Skeletal muscle cell (primary cell): ENCODE results near the gene NPEPL1.
A peak's percentile ranks its signal among the peaks of the same experiment; 100 is the strongest.
"Not testable (repeated sequence)": the region's sequence is repeated elsewhere in the genome, so short reads cannot be mapped to it uniquely, and the experiment has no call there.

ENCODE experiments used
- DNase-seq: peaks from one replicate; pipeline ENCODE4 v3.0.0-alpha.2; 2010; ENCODE audit warnings: low read depth
- H3K4me3 ChIP-seq: 2 replicates; pipeline ENCODE4 v1.5.1; 2011; ENCODE audit warnings: low read depth, mild to moderate bottlenecking, control low read depth, low read length, moderate library complexity

Gene NPEPL1

GRCh38 chr20:58692579-58693225 lies at the start of gene NPEPL1:
Gene NPEPL1, plus strand, starts transcription at chr20:58692800. Its CDS starts 101 bp downstream, at chr20:58692901.
- peak; percentile 27 for DNase-seq
- H3K4me3 ChIP-seq, result peak within 1 kb of the TSS; percentile 37

DNA sequence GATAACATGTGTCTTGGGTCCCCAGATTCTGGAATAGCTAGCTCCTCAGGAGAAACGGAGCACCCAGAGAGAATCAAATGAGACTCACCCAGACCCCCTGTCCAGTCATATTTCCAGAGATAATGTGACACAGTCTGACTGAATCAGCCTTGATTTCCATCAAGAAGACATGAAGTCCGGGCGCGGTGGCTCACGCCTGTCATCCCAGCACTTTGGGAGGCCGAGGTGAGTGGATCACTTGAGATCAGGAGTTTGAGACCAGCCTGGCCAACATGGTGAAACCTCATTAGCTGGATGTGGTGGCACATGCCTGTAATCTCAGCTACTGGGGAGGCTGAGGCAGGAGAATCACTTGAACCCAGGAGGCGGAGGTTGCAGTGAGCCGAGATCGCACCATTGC lies 49.7 kb upstream of the NPEPL1 start:
- not testable (repeated sequence) for DNase-seq, H3K4me3 ChIP-seq

- peak; percentile 65 for DNase-seq
- H3K4me3 ChIP-seq, result no peak overlapping the region
These were observed 47.1 kb upstream of the NPEPL1 start for GRCh38 chr20:58645412-58645968.

GRCh38 chr20:58646257-58646656 lies 46.3 kb upstream of the NPEPL1 start:
- H3K4me3 ChIP-seq, result no peak overlapping the region
- no peak for DNase-seq

- DNase-seq, result no peak
- H3K4me3 ChIP-seq, result no peak overlapping the region
These were observed 45.9 kb upstream of the NPEPL1 start for GRCh38 chr20:58646703-58647102.

DNA sequence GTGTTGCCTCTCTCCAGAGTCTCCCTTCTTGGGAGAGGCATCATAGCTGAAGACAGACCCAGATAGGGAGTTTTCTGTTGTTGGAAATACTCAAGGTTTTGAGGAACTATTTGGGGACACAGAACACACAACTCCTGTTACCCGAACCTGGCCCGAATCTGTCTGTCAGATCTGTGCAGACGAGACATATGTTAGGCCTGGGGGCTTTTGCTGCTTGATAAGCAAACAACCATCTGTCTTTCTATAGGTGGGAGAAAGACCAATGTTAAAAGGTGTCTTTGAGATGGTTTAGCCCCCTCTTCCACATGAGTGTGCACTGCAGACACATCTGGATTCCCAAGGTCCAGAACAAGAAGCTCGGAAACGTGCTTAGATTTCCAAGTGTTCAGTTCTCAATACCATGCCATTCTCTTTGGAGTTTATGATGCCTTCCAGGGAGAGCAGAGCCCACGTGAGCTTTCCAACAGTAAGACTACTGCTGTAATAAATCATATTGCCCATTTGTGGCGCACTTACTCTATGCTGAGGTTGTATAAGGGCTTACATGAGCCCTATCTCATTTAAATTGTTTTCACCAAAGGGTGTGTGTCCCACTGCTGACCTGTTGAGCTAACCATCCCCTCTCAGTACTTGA lies 45.3 kb upstream of the NPEPL1 start:
- H3K4me3 ChIP-seq, result no peak overlapping the region
- DNase-seq, result no peak

DNA sequence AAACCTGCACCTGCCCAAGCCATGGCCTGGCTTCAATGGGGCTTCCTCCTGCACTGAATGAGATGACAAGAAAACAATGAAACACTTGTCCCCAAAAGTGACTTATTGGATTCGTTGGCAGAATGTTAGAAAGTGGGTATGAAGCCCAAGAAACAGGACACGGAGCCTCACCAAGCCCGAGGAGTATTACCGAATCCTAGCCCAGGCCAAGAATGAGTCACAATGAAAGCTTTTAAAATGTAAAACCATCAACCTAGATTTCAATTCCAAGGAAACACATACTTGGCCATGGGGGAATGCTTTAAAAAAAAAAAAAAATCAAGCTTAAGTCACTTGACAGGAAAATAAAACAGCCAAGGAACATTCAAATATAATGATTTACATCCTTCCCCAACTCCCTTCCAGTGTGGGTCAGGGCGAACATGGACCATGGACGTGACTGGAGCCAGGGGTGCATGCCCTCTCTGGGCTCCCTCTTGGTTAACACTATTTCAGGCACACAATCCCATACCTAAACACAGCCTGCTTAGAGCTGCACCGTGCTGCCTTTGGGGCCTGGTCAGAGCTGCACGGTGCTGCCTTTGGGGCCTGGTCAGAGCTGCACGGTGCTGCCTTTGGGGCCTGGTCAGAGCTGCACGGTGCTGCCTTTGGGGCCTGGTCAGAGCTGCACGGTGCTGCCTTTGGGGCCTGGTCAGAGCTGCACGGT lies 44.7 kb upstream of the NPEPL1 start:
- H3K4me3 ChIP-seq, result no peak overlapping the region
- peak; percentile 41 for DNase-seq

GRCh38 chr20:58648502-58648825 lies 44.1 kb upstream of the NPEPL1 start:
- not testable (repeated sequence) for DNase-seq, H3K4me3 ChIP-seq

- no peak overlapping the region for H3K4me3 ChIP-seq
- DNase-seq, result no peak
These were observed 43.1 kb upstream of the NPEPL1 start for GRCh38 chr20:58649288-58650180.

- no peak for DNase-seq
- H3K4me3 ChIP-seq, result peak overlapping the region; percentile 100
These were observed 42.3 kb upstream of the NPEPL1 start for GRCh38 chr20:58650181-58650775.

- H3K4me3 ChIP-seq, result peak within 1 kb of the TSS; percentile 100
- peak; percentile 78 for DNase-seq
These were observed 41.6 kb upstream of the NPEPL1 start, which contains the start of gene STX16 for GRCh38 chr20:58650776-58651558. Gene STX16, plus strand, starts transcription at chr20:58651283. Its CDS starts 724 bp downstream, at chr20:58652007.

DNA sequence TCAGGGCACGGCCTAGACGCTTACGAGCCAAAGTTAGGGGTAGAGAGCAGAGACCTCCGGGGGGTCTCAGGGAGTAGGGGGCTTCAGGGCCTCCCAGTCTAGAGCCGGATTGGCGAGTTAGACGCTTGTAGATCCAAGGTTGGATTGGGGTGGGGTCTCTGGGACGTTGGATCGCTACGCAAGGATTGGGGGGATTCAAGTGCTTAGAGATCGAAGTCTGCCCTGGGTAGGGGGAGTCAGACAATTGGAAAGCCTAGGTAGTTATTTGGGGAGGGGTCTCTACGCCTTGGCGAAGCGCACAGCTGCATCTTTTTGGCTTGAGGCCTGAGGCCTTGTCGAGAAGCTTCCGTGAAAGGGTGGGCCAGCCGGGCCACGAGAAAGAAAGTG lies 41.0 kb upstream of the NPEPL1 start:
- DNase-seq, result no peak
- H3K4me3 ChIP-seq, result peak overlapping the region; percentile 100

- peak overlapping the region; percentile 100 for H3K4me3 ChIP-seq
- no peak for DNase-seq
These were observed 40.5 kb upstream of the NPEPL1 start for GRCh38 chr20:58651946-58652605.

DNA sequence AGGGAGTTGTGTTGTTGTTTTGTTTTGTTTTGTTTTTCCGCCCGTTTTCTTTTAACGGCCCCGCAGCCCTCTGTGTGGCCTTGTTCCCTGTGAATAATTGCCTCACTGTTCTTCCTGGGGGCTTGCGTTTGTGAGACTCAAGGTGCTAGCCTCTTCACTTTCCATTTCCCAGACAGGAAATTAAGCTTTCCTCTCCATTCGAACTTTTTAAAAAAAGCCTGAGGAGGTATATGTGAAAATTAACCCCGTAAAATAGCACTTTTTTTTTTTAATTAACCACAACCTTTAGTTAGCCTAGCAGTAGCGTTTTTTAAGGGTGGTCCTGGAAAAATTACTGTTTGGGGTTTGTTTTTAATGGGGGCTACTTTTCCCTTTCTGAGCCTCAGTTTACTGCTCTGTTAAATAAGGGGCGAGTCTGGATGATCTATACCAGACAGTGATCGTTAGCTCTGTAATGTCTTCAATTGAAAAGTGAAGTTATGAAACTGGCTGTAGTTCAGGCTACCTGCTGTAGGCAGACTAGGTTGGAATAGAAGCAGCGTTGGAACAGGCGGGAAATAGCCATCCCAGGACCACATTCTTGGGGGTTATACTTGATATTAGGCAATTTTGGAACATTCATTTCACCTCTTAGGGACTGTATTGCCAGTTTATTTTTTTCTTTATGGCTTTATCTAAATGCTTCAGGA lies 39.9 kb upstream of the NPEPL1 start:
- peak overlapping the region; percentile 100 for H3K4me3 ChIP-seq
- no peak for DNase-seq

DNA sequence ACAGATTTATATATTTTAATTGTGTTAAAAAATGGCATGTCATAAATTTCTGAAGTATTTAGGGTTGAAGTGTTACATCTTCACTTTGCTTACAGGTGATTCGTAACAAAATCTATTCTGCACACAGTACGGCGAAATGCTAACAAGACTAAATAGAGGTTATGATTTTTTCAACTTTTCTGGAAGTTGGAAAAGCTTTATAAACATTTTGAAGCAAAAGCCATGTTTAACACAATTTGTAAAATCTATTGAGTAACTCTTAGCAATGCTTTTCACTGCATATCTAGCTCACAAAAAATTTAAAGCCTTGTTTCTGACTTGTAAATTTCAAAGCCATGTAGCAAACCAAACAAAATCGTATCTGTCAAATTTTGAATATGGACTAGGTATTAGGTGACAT lies 38.3 kb upstream of the NPEPL1 start:
- no peak for DNase-seq
- no peak overlapping the region for H3K4me3 ChIP-seq

DNA sequence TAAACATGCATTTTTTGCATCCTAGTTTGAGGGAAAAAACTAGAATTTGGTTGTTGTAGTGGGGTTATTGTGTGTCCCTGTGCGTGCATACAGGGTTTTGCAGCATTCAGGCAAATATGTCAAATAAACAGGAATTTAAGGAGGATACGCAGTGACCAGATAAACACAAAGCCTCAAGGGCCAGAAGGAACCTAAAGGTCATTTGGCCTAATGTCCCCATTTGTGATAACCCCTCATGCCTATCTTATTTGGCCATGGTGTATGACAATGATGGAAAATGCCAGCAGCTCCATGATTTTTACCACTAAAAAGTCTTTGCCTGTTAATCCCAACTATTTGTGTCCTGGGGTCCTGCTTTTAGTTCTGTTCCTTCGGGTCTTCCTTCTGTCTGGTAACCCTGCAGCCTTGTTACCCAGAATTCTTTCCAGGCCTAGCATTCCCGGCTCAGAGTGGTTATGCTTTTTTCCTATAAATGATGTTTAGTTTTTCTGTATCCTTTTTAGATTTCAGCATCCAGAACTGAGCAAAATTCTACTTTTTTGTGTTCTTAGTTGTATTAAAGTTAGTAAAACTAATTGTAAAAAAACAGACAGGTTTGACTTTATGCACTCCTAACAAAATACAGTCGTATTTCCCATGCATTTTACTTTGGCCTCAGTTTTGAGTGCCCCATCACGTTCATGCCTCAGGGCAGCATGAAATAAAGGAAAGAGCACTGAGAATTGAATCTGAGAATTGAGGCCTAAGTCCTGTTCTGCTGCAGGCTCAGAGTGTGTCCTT lies 37.1 kb upstream of the NPEPL1 start:
- no peak for DNase-seq
- peak overlapping the region; percentile 10 for H3K4me3 ChIP-seq

DNA sequence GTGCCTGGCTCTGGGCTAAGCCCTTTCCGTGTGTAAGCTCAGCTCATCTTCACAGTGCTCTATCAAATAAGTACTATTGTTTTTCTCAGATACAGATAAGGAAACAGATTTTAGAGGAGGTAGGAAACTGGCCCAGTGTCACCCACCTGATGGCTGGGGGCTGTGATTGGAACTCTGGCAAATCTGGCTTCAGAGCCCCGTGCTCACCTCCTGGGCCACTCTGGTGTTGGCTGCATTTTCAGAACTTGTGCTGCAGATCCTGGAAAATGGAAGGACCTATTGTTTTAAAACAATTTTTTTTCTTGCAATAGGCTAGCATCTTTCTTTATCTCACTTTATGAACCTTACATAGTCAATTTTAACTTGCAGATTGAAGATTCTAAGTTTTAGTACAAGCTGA lies 35.8 kb upstream of the NPEPL1 start:
- no peak for DNase-seq
- H3K4me3 ChIP-seq, result no peak overlapping the region
